Measurements from ENCODE around the gene USP7. TPM values are rescaled to one million over a fixed set of nuclear protein-coding genes. Genes with fewer than 3 reads are reported as not detected.

USP7 gene
- total RNA-seq, 1 donor from 2014 or later: 87.5 TPM

- Histone ChIP-seq H3K27ac (peak overlapping the region; percentile 19), H3K4me1 (peaks cover 70% of the 10 kb centered on the region), H3K36me3 (no peaks in the 10 kb centered on the region), H3K9me3 (no peaks in the 10 kb centered on the region), H3K27me3 (no peaks in the 10 kb centered on the region), H3K4me3 (no peak overlapping the region)
- intact Hi-C loops (cut with DNase I): no loop called here
- DNase-seq (no peak), ATAC-seq (peak; percentile 54)
- TF ChIP-seq, protein P1, sequence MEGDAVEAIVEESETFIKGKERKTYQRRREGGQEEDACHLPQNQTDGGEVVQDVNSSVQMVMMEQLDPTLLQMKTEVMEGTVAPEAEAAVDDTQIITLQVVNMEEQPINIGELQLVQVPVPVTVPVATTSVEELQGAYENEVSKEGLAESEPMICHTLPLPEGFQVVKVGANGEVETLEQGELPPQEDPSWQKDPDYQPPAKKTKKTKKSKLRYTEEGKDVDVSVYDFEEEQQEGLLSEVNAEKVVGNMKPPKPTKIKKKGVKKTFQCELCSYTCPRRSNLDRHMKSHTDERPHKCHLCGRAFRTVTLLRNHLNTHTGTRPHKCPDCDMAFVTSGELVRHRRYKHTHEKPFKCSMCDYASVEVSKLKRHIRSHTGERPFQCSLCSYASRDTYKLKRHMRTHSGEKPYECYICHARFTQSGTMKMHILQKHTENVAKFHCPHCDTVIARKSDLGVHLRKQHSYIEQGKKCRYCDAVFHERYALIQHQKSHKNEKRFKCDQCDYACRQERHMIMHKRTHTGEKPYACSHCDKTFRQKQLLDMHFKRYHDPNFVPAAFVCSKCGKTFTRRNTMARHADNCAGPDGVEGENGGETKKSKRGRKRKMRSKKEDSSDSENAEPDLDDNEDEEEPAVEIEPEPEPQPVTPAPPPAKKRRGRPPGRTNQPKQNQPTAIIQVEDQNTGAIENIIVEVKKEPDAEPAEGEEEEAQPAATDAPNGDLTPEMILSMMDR (IDR thresholded peaks at IDR 0.05): no peak
Measured at GRCh38 chr16:8958344-8959167, 5.2 kb downstream of the USP7 start.

- Histone ChIP-seq H3K4me3 (no peak overlapping the region), H3K4me1 (peaks cover 76% of the 10 kb centered on the region), H3K9me3 (no peaks in the 10 kb centered on the region), H3K27ac (no peak overlapping the region), H3K36me3 (no peaks in the 10 kb centered on the region), H3K27me3 (no peaks in the 10 kb centered on the region)
- DNase-seq: no peak
- TF ChIP-seq, protein P1 (IDR thresholded peaks at IDR 0.05): no peak
- intact Hi-C loops (cut with DNase I): no loop called here
- no peak for ATAC-seq
Measured at GRCh38 chr16:8957509-8958157, 6.1 kb downstream of the USP7 start.

- peaks cover 78% of the 10 kb centered on the region for H3K4me1 ChIP-seq
- H3K36me3 ChIP-seq: no peaks in the 10 kb centered on the region
- TF ChIP-seq, protein P1 (IDR thresholded peaks at IDR 0.05): no peak
- H3K9me3 ChIP-seq: no peaks in the 10 kb centered on the region
- intact Hi-C loops (cut with DNase I): no loop called here
- no peak overlapping the region for H3K27ac ChIP-seq
- peak; percentile 5 for ATAC-seq
- no peak for DNase-seq
- H3K4me3 ChIP-seq: no peak overlapping the region
- H3K27me3 ChIP-seq: no peaks in the 10 kb centered on the region
Measured at GRCh38 chr16:8957063-8957397, 6.7 kb downstream of the USP7 start.

DNA sequence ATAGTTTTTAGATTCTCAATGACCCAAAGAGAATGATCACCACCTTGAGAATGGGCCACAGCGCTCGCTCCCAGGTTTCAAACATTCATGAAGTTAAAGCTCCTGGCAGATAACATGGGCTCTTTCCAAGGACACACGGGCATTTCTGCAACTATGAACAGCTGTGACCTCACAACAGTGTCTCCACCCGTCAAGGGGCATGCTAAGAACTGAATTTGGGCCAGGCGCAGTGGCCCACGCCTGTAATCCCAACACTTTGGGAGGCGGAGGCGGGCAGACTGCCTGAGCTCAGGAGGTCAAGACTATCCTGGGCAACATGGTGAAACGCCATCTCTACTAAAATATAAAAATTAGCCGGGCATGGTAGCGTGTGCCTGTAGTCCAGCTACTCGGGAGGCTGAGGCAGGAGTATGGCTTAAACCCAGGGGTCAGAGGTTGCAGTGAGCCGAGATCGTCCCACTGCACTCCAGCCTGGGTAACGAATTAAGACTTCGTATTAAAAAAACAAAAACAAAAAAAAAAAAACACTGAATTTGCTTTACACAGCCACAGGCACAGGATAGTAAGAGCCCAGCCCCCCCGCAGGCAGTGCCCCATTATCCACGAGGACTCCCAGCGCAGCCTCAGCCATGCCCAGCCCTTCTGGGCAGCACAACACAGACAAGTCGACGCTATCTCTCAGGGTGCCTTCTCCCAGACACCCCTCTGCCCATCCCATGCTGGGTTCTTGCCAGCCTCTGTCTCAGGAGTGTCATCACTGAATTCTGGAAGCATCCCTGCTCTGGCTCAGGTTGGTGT is 7.2 kb downstream of the USP7 start:
- TF ChIP-seq, protein P1 (IDR thresholded peaks at IDR 0.05): no peak
- Histone ChIP-seq H3K4me1 (peaks cover 76% of the 10 kb centered on the region), H3K36me3 (no peaks in the 10 kb centered on the region), H3K9me3 (no peaks in the 10 kb centered on the region), H3K4me3 (no peak overlapping the region), H3K27me3 (no peaks in the 10 kb centered on the region), H3K27ac (no peak overlapping the region)
- DNase-seq (no peak), ATAC-seq (peak; percentile 5)
- intact Hi-C loops (cut with DNase I): no loop called here

- Histone ChIP-seq H3K36me3 (no peaks in the 10 kb centered on the region), H3K9me3 (no peaks in the 10 kb centered on the region), H3K27ac (no peak overlapping the region), H3K27me3 (no peaks in the 10 kb centered on the region), H3K4me1 (peaks cover 77% of the 10 kb centered on the region), H3K4me3 (no peak overlapping the region)
- ATAC-seq (peak; percentile 34), DNase-seq (no peak)
- intact Hi-C loops (cut with DNase I): no loop called here
- TF ChIP-seq, protein P1 (IDR thresholded peaks at IDR 0.05): no peak
Measured at GRCh38 chr16:8955828-8956227, 7.9 kb downstream of the USP7 start.

All from upper lobe of right lung (tissue), 1 donor.